ENCODE results near the gene FKBP8.

FKBP8 gene

DNA sequence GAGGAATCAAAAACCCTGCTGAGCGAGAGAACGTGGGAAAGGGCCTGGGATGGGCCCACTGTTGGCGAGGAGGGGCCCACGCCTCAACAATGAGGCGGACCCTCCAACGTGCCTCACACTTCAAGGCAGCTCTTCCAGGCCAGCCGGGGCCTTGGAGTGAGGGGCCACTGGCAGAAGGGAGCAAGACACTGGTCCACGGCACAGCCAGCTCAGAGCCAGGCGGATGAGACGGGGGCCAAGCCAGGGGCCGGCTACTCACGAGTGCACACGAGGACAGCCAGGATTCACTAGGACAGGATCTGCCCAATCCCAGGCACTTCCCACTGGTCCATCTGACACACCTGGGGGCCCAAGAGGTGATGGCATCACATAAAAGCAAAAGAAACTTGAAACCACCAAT, 42.0 kb downstream of the FKBP8 start:
- no peak for DNase-seq

DNA sequence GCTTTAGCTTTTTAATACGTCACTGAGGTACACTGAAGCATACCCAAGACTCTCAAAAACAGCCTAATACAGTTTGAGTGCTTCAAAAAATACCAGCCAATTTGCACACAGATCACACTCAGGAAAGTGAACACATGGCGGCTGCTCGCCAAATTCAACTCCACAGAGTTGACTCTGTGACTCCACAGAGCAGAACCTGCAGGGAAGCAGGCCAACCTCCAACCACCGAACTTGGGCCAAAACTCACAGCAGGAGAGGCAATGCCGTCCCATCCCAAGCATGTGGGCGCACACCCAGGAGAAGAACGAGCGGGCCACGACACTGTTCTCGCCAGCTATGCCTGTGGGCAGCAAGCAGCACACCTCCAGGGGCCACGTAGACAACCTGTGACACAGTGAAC, 42.6 kb downstream of the FKBP8 start:
- no peak for DNase-seq

DNA sequence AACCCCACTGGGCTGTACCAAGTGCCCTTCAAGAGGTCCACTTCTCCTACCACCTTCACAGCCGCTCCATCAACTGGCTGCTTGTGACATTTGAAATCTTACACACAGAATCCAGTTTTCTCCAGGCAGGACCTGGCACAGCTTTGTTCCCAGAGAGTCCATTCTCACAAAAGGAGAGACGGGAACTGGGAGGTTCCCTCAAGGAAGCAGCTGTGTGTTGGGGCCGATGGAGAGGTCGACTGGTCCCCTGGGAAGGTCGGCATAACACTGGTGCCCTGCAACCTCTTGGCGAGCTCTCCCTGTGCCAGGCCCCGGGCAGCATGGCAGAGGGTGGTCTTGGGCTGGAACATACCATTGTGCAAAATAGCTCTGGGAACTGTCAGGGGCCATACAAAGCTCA, 43.0 kb downstream of the FKBP8 start:
- no peak for DNase-seq

DNA sequence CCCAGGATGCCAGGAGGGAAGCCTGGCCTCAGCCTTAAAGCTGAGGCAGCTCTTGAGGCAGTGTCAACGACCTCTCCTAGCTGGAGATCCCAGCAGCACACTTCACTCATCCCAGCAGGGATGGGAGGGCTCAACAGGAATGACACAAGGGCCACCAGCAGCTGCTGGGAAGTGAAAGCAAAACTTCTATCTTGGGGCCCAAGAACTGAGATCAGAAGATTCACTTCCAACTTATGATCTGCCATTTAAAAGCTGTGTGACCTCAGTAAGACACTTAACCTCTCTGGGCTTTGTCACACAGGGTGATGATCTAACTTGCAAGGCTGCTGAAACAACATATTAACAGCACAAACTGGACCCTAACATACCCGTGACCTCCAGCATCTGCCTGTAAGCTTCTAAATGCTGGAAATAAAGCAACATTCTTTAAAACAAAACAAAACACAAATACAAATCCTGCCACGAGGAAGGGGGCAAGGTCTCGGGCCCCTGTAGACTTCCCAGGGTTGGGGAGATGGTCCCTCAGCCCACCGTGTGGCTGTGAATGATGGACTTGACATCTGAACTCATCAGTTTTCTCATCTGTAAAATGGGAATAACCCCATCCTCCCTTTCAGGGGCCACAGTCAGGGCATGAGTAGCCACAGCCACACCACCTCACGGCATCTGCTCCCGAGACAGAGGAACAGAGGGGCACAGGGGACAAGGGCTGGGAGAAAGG, 44.2 kb downstream of the FKBP8 start:
- DNase-seq = peak; percentile 71

DNA sequence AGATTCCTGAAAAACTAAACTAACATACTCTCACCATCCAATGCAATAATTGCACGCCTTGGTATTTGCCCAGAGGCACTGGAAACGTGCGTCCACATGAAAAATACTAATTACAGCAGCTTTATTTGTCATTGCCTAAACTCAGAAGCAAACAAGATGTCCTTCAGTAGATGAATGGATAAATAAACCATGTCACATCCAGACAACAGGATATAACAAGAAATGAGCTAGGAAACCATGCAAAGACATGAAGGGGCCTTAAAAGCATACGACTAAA, 46.5 kb downstream of the FKBP8 start:
- DNase-seq = no peak

DNA sequence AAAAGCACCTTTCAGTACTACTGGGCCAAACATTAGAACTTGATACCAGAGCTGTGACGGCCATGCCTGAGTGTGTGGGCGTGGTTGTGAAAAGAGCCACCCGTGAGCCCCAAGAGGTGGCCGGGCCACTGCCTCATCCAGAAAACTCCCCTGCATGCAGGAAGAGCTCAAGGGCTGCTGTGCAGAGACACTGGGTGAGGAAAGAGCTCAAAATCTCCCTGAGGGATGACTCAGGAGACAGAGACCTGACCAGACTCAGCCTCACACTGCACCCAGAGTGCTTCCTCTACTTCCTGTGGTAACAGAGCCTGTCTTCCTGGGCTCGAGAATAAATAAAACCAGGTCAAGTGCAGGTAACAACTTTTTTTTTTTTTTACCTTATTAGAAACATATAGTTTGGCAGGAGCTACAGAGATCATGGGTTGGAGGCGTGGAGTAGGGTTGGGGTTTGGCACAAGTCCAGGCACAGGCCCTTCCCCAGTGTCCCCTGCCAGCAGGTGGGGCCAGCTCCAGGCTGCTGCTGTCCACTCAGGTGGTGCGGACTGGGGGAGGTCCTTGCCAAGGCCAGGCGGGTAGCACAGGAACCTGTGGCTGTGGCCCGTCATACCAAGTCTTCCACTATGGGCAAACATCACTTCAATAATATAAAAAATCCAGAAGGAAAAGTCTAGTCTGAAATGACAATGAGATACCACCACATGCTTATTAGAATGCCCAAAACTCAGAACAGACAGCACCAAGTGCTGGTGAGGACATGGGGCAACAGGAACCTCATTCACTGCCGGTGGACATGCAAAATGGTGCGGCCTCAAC, 47.0 kb downstream of the FKBP8 start:
- peak; percentile 81 for DNase-seq

DNA sequence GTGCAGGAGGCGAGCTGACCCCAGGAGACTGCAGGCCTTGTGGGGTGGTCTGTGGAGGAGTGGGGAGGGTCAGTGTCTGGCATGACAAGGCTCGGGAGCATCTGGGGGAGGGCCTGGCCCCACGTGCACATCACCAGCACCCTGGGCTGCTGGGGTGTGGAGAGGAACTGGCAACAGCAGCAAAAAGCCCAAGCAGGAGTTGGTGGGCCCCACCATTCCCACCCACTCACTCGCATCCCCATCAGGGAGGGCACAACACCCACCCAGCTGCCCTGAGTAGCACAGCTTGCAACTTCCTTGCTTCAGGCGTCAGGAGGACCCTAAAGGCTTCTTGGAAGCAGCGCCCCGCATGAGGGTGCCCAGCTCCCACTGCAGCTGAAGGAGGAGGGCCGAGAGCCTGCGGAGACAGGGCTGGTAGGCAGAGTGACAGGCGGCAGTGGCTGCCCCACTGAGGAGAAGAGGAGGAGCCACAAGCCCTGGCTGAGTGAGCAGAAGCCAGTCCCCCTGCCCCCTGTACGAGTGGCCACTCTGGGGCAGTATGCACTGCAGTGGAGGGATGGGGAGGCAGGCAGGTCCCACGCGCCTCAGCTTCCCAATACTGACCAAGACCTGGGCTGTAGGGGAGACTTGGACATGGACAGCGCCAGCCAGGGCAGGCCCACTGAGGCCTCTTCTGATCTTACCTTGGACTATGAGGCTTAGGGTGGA, 48.0 kb downstream of the FKBP8 start:
- no peak for DNase-seq

DNA sequence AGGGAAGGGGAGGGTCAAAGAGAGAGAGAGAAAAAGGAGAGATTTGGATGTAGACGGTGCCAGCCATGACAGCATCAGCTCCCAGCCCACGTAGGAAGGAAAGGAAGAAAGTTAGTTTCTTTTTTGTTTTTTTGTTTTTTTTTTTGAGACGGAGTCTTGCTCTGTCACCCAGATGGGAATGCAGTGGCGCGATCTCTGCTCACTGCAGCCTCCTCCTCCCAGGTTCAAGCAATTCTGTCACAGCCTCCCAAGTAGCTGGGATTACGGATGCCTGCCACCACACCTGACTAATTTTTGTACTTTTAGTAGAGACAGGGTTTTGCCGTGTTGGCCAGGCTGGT, 49.1 kb downstream of the FKBP8 start:
- DNase-seq = no peak

DNA sequence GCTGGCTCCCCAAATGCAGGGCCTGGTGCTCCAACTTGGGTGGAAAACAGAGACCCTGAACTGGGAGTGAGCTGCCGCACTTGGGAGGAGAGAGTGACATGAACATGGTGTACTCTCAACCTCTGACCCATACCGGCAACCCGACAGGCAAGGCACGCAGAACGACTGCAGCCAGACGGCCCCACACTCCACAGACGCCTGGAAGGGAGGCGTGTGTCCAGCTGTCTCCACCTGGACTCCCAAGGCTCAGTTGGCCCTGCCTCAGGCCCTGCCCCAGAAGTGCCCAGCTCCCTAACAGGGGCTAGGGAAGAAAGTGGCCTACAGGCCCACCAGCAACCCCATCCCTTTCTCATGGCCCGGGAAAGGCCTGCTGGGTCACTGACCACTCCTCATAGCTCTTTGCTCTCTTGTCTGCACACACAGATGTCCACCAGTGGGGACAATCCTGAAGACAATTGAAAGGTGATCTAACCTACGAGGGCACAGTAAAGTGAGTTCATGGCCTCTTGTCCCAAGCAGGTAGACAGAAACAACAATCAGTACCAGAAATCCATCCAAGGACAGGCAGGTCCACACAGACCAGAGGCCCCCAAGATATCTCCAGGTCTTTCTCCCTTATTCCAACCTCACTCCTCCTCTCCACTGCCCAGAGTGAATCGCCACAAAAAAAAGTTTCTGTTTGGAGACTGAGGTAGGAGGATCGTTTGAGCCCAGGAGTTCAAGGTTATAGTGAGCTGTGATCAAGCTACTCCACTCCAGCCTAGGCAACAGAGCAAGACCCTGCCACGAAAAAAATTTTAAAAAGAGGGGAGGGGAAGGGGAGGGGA, 49.7 kb downstream of the FKBP8 start:
- no peak for DNase-seq

DNA sequence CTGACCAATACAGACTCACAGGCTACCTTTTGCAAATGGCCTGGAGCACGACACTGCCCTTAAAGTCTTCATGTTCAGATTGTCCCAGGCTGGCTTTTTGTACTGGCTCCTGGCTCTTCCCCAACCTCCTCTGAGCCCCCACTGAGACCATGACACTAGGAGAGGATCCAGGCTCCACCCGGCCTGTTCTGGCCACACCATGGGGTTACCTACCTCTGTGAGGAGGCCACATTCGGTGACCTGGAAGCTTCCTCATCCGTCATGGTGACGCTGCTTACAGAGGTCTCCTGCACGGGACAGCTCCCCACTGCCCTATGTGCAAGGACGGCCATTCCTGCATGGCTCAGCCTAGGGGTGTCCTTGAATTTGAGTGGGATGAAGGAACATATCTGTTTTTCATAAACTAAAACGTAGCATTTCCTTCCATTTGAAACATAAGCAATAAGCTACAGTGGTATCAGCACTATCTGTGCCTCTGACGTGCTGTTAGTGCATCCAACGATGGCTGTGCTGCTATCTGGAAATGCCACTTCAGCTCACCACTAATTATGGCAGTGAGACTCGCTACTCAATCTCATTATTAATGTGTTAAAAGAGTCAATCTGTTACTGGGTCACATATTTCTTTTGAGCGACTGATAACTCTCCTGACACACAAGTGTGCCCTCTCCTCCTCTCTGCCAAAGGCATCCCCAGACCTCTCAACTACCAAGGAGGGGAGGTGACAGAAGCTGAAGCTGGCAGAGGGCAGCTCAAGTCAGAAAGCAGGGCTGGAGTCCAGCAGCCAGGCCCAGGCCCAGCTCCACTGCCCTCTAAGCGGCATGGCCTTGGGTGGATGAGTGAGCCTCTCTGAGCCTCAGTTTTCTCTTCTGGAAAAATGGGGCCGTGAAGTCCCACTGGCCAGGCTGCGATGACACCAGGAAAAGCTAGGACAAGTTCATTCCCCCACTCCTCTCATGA, 51.1 kb downstream of the FKBP8 start:
- no peak for DNase-seq

DNA sequence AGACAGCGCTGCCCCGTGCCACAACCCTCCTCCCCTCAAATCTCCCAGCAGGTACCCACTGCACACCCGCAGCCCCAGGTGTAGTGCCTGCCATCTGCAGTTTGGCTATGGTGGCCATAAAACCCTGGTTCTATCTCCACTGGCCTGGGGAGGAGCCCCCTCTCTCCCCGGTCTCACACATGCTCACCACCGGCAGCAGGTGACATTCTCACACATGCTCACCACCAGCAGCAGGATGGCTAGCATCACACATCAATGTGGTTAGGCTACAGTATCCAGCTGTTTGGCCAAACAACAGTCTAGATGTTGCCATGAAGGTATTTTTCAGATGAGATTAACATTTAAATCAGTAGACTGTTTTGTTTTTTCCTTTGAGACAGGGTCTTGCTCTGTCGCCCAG, 52.6 kb downstream of the FKBP8 start:
- DNase-seq = no peak

DNA sequence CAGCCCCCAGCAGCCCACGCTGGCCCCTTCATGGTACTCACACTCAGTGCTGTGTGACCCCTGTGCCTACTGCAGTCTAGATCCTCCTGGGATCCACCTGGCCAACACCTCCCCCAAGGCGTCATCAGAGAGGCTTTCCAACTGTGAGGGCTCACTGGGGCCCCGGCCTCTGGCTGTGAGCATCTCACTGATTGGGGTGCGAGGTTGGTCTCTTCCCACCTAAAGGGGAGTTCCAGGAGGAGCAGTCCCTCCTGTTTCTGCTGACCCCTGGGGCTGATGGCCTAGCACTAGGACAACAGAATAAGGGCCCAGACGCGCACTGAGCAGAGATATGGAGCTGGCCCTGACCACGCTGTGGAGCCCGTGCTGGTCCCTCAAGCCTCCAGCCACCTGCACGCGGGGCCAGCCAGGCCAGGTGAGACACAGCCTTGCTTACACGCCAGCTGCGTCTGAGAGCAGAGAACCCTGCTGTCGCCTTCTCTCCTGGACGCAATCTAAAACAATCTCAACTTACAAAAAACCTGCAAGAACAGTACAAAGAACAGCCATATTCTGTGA, 53.7 kb downstream of the FKBP8 start:
- no peak for DNase-seq

DNA sequence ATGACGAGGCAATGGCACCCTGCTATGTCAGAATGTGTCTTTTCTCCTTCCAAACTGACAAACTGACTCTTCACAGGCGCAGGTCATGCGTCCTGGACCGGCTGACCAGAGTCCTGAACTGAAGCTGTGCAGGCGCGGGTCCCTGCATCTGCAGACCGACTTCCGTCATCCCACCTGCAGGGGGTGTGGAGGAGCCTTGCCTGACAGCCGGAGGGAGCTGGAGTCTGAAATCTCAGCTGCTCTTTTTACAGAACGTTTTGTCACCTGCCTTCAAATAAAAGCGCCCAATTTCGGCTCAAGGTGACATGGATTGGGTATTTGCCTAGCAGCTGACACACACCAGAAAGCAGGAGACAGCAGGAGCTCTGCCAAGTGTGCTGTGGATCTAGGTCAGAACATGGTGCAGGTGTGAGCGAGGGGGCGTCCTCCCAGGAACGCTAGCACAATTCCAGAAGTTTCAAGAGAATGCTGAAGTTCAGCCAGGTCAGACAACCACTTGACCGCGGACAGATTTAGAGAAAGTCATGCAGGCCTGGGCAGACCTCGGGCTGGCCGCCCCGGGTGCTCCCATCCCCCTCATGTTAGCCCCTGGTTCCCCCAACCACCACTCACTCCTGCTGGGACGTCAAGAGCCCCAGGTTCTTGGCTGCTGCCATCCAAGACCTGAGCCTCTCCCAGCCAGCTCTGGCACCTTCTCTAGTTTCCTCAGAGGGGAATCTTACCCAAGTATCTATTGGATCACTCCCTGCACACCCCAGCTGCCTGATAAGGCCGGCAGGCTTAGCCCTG, 54.3 kb downstream of the FKBP8 start:
- DNase-seq = no peak

DNA sequence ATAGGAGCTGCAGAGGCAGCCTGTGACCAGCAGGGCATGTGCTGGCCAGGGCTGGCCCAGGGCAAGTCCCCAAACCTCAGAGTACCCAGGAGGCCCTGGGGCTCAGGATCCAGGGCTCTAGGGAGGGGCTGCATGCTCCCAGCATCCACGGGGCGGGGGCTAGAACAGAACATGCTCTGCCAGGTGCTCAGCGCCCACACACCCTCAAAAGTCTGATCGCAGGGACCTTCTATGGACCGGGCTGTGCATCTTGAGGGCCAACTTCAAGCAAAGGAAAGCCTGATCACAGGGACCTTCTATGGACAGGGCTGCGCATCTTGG, 55.0 kb downstream of the FKBP8 start:
- no peak for DNase-seq

DNA sequence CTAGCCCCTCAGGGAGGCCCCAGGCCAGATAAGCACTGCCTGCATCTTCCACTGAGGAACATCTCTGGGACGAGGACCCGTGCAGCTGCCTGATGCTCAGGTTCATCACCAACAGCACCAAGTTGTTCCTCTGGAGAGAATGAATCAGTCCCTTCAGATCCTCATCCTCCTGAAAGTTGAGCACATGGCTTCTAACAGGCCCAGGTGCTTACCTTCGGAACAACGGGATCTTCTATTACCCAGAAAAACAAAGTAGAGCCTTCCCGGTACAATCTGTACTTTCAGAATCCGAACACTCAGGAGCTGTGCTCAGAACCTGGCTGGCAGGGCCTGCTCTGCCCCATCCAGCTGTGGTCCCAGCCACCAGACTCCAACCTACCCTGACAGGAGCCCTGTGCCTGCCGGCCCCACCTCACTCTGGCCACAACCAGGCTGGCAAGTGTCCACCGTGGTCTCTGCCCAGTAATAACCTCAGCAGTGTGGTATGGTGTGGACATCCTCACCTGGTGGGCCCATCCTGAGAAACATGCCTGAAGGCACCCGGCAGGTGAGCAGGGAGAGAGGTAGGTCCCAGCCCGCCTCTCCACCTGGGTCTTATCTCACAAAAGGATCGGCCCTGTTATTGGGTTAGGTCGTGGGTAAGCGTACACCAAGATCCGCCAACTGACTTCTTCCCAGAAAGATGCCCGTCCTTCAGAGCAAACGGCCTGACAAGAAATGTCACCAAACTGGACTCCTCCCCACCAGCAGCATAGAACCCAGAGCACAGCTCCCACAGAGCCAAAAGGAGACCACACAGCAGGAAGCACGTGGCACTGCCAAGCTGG, 55.6 kb downstream of the FKBP8 start:
- DNase-seq = no peak

DNA sequence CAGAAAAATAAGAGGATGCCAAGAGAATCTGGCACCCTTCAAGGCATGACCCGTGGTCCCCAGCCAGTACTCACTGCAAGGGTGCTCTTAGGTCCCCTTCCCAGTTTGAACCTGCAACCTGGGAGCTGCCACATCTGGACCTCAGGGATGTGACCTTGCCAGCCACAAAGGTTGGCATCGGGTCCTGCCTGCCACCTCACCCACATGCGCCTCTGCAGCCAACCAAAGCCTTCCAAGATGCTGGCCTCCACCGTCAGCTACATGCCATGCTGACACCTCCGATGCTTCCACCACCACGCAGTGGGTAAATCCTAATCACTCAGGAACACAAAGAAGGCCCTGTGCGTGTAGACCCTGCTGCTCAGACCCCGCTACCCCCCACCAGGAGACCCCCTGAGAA, 56.6 kb downstream of the FKBP8 start:
- DNase-seq = no peak

DNA sequence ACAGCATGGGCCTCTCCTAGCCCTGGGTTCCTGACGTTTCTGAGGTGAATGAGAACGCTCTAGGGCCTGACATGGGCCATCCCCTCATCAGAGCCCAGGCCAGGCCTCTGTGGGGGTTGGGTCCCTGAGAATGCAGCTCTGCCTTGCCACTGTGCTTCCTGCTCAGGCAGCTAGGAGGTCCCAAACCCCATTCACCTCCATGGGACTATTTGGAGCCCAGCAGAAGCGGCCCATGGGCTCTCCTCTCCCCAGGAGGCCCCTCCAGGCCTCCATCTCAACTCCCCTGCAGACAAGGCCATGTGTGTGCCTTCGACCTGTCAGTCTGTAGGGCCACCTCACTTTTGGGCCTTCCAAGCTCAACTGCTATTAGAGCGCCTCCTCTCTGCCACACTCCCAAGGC, 58.4 kb downstream of the FKBP8 start:
- no peak for DNase-seq

DNA sequence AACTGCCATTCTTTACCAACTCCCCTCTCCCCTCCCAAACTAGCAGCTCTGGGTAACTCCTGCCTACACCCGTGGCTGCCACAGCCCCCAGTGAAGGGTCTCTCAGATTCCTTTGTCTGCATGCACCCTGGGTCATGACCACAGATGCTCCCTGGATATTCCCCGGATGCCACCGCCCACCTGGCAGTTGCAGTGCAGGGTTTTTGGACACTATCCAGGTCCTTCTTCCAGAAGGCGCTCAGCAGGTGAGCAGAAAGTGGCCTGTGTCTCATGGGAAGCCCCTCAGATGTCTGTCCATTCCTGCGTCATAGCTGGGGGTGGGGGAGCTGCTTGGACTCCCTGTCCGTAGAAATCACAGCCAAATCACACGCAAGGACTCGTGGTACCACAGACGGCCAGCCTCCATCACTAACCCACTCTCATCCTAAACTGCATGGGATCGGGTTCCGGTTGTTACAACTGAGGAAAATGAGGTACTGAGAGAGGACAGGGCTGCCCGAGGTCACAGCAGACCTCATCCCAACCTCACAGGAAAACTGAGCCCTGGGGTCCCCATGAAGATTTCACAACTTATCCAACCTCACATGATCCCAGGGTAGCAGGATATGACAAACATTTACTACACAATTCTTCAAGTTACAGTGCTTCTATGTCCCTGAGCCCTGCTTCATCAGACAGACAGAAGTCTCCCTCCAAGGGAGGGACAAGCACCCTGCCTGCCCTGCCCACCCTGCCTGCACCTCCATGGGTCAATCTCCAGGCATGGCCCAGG, 60.1 kb downstream of the FKBP8 start:
- peak; percentile 35 for DNase-seq
